Uterus (tissue), 2 donors: ENCODE measurements around the gene ARHGAP15.

Experiments used
- POLR2A ChIP-seq, 2 donors: fragments of 450-650 bp; IDR thresholded peaks; one replicate each; pipeline ENCODE4 v1.6.1; 2016; ENCODE audit warnings: antibody characterized with exemption in 2 of 2, mild to moderate bottlenecking in 1 of 2, moderate library complexity in 1 of 2
- TF ChIP-seq, protein P1 (sequence below), 4 experiments: fragments of 200-600 bp in 2 of 4; fragments of 450-650 bp in 2 of 4; sonication (generic) in 2 of 4; IDR thresholded peaks; one replicate each; pipeline ENCODE4 v1.5.1; 2016 to 2019; ENCODE audit warnings: antibody characterized with exemption in 4 of 4, mild to moderate bottlenecking in 2 of 4, moderate library complexity in 1 of 4

- TF ChIP-seq, protein P1, sequence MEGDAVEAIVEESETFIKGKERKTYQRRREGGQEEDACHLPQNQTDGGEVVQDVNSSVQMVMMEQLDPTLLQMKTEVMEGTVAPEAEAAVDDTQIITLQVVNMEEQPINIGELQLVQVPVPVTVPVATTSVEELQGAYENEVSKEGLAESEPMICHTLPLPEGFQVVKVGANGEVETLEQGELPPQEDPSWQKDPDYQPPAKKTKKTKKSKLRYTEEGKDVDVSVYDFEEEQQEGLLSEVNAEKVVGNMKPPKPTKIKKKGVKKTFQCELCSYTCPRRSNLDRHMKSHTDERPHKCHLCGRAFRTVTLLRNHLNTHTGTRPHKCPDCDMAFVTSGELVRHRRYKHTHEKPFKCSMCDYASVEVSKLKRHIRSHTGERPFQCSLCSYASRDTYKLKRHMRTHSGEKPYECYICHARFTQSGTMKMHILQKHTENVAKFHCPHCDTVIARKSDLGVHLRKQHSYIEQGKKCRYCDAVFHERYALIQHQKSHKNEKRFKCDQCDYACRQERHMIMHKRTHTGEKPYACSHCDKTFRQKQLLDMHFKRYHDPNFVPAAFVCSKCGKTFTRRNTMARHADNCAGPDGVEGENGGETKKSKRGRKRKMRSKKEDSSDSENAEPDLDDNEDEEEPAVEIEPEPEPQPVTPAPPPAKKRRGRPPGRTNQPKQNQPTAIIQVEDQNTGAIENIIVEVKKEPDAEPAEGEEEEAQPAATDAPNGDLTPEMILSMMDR (IDR thresholded peaks at IDR 0.05): no peak
- TF ChIP-seq POLR2A (IDR thresholded peaks at IDR 0.05): no peak
Observed at GRCh38 chr2:143460382-143460781, 331.2 kb downstream of the ARHGAP15 start.
